ENCODE measurements around the gene RASA4.
"Not testable (repeated sequence)": the region's sequence is repeated elsewhere in the genome, so short reads cannot be mapped to it uniquely, and the experiment has no call there.

- TF ChIP-seq, protein P1, sequence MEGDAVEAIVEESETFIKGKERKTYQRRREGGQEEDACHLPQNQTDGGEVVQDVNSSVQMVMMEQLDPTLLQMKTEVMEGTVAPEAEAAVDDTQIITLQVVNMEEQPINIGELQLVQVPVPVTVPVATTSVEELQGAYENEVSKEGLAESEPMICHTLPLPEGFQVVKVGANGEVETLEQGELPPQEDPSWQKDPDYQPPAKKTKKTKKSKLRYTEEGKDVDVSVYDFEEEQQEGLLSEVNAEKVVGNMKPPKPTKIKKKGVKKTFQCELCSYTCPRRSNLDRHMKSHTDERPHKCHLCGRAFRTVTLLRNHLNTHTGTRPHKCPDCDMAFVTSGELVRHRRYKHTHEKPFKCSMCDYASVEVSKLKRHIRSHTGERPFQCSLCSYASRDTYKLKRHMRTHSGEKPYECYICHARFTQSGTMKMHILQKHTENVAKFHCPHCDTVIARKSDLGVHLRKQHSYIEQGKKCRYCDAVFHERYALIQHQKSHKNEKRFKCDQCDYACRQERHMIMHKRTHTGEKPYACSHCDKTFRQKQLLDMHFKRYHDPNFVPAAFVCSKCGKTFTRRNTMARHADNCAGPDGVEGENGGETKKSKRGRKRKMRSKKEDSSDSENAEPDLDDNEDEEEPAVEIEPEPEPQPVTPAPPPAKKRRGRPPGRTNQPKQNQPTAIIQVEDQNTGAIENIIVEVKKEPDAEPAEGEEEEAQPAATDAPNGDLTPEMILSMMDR (conservative IDR thresholded peaks at IDR 0.05; ENCODE audit: low read depth, low read length): not testable (repeated sequence)
- not testable (repeated sequence) for TF ChIP-seq EZH2 (IDR thresholded peaks at IDR 0.05; ENCODE audit: borderline replicate concordance, low read depth, low read length, poor library complexity, severe bottlenecking)
These were observed 9.7 kb downstream of the RASA4 start for GRCh38 chr7:102606848-102607247.

Measured in A673 (cell line).